Tracheal epithelial cell (primary cell): ENCODE results near the gene CDC42EP5. TPM values are rescaled to one million over a fixed set of nuclear protein-coding genes. Genes with fewer than 3 reads are reported as not detected.

Experiments used
- total RNA-seq: library from RNA; depleted of rRNA; stranded (reverse); fragments of >200 nt; gene quantifications from 2 replicates; pipeline ENCODE4 v1.2.1, GENCODE V29; 2014

CDC42EP5 gene, protein sequence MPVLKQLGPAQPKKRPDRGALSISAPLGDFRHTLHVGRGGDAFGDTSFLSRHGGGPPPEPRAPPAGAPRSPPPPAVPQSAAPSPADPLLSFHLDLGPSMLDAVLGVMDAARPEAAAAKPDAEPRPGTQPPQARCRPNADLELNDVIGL
- total RNA-seq, result 24.9 and 84.8 TPM in 2 replicates

DNA sequence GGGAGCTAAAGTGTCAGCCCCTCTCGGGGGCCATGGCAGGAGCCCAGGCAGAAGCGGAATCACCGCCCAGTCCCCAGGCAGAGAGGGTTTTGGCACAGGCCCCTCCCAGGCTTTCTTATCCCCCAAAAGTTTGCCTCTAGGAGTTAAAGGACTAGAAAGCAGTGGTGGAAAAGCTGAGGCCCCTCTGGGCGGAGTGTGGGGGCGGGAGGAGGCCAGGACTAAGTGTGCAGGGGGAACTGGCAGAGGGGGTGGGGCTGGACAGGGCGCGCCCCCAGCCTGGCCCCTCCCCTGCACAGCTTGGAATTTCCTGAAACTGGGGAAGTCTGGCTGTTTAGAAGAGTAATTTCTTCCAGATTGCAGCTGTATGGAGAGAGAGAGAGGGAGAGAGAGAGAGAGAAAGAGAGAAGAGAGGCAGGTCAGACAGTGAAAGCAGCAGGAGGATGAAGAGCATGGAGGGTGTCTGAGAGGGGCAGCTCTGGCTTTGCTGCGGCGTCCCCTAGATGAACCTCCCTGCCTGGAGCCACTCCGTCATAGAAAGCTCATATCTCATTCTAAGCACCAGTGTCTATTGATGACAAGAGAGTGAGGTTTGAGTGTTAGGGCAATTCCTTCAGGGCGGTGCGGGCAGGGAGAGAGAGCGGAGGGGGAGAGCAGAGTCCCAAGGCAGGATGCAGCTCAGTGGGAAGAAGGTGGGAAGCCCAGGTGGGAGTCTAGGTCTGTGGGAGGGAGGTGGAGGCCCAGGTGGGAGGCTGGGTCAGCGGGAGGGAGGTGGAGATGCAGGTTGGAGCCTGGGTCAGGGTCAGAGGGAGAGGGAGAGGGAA, at the start of gene CDC42EP5:
Gene CDC42EP5 (minus strand): TSS at position 226 of the 821 bp plus-strand sequence. CDS start 7,749 bp downstream, outside the sequence.

DNA sequence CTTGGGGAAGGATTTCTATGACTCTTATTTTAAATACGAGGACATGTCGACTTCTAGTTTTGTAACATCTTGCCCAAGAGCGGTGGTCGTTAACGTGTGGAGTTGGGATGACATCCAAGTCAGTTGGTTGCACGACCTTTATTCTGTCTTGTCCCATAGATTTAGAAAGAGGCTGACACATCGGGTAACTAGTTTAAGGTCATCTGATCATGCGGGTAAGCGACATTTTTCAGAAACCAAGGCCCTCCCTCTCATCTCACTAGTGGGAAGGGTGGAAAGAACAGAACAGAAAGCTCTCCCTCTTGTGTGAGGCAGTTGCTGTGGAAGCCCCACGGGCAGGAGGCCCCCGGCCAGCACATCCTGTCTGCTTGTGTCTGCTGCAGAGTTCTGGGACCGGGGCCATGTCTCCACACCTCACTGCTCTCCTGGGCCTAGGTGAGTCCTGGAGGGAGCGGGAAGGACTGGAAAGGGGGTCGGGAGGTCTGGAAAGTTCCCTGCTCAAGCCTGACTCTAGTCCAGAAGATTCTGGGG, 29.5 kb upstream of the CDC42EP5 start, which contains the start of gene LAIR2:
Gene LAIR2 (plus strand): TSS at position 314 of the 531 bp plus-strand sequence. CDS start 88 bp downstream, at position 402.

DNA sequence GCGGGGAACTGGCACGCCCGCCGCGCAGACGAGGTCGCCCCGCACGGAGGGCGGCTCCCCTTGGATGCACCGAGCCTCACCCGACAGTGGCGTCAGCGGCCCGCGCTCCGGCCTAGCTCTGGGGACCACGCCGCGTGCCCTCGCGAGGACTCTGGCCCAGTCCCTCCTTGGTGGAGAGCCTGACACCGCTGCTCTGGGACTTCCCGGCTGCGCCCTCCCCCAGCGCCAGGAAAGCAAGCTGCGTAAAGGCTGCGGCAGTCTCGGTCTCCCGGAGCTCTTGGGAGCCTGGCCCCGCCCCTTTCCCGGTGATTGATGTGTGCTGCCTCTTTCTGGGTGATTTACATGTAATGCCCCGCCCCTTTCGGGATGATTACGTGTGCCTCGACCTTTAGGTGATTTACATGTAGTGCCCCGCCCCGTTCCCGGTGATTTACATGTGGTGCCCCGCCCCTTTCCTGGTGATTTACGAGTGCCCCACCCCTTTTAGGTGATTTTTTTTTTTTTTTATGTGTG, 9.5 kb downstream of the CDC42EP5 start, which contains the start of gene LENG9:
Gene LENG9 (minus strand): TSS at position 248 of the 513 bp plus-strand sequence. CDS start 252 bp downstream, outside the sequence.

DNA sequence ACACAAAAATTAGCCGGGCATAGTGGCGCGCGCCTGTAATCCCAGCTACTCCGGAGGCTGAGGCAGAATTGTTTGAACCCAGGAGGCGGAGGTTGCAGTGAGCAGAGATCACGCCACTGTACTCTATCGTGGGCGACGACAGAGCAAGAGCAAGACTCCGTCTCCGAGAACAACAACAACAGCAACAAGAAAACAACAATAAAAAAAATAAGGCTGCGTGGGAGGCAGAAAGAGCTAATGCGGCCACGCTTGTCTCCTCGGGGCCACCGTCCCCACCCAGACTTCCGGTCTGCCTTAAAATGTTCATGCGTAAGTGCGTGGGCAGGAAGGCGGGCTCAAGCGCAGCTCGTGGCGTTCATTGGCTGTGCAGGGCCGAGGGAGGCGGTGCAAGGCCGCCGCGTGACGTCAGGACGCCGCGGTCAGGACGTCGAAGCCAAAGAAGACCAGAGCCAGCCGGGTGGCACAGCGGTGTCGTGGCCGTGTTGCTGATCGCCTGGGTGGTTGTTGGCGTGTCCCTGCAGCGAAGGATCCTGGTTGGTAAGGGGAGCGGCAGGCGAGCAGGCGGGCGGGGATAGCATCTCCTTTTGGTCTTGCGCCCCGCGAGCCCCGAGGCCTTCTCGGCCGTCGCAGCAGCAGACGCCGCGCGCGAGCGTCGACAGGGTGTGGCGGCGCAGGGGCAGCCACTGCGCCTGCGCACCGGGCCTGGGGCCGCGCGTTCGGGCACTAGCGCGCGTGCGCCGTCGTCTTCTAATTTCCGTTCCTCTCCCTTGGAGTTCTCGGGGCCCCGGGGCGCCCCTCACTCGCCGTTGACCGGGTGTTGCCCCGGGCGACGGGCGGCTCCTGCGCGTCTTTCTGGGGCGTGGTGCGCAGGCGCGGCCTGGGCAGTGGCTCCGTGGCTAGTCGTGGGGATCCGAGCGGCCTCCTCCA, 24.1 kb downstream of the CDC42EP5 start, which contains the start of gene LENG8:
Gene LENG8 (plus strand): TSS at position 426 of the 927 bp plus-strand sequence. CDS start 2,146 bp downstream, outside the sequence.

DNA sequence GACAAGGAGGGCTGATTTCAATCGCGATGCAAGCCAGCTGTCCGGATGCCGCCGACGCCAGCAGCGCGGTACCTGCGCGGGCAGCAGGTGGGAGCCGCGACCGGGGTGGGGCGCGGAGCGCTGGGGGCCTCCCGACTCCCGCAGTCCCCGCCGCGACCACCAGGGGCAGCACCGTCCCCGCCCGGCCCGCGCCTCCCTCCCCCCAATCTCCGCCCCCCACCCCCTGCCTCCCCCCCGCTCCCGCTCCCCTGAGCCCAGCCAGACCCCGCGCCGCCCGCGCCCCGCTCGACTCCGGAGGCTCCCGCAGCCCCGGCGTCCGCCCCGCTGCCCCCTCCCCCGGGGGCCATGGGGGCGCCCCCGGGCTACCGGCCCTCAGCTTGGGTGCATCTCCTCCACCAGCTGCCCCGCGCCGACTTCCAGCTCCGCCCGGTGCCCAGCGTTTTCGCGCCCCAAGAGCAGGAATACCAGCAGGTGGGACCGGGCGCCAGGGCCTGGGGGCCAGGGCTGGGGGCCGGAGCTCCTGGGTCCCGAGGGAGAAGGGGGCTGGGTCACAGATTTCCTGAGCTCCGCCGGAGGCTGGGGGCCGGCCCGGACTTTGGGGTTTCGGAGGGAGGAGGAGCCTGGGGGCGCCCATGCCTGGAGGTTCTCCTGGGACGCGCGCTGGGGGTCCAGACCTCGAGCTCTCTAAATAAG, 57.7 kb downstream of the CDC42EP5 start, which contains the start of gene TTYH1:
Gene TTYH1 (plus strand): TSS at position 257 of the 693 bp plus-strand sequence. CDS start 89 bp downstream, at position 346.

Other genes with a start within 250 kb of the CDC42EP5 start
- gene LILRA6, start 230.5 kb downstream of the CDC42EP5 start, total RNA-seq, result not detected in 2 replicates
- not detected in 2 replicates for gene LILRB5, start 216.0 kb downstream of the CDC42EP5 start, total RNA-seq
- gene LILRB2, start 192.2 kb downstream of the CDC42EP5 start, total RNA-seq, result not detected in 2 replicates
- not detected in 2 replicates for gene LILRA5, start 160.1 kb downstream of the CDC42EP5 start, total RNA-seq
- gene LILRA4, start 134.1 kb downstream of the CDC42EP5 start, total RNA-seq, result not detected in 2 replicates
- under 0.01 TPM in 1 of 2 replicates, not detected in the other for gene LAIR1, start 108.4 kb downstream of the CDC42EP5 start, total RNA-seq
- not detected in 2 replicates for gene TTYH1, start 57.8 kb downstream of the CDC42EP5 start, total RNA-seq
- 11.5 and 16.4 TPM in 2 replicates for gene LENG8, start 24.1 kb downstream of the CDC42EP5 start, total RNA-seq
- gene LENG9, start 9.5 kb downstream of the CDC42EP5 start, total RNA-seq, result 15.4 and 24.5 TPM in 2 replicates
- gene LAIR2, start 29.5 kb upstream of the CDC42EP5 start, total RNA-seq, result not detected in 2 replicates
- not detected in 2 replicates for gene LILRA2, start 100.5 kb upstream of the CDC42EP5 start, total RNA-seq
- not detected in 2 replicates for gene LILRA1, start 120.3 kb upstream of the CDC42EP5 start, total RNA-seq
- not detected in 2 replicates for gene LILRB1, start 157.2 kb upstream of the CDC42EP5 start, total RNA-seq
- gene LILRB4, start 189.7 kb upstream of the CDC42EP5 start, total RNA-seq, result under 0.01 TPM in 1 of 2 replicates, not detected in the other